A549 (cell line): ENCODE measurements around the gene ZNF407.

ENCODE experiments used
- BHLHE40 ChIP-seq: IDR thresholded peaks from 2 replicates; pipeline ENCODE4 v1.6.1; 2012; ENCODE audit warnings: low read depth, low read length, inconsistent platforms
- CBX8 ChIP-seq: fragments of 200-600 bp; sonication (generic); IDR thresholded peaks from 2 replicates; pipeline ENCODE4 v1.6.1; 2016
- CTCF ChIP-seq: fragments of >200 bp; sonication (Bioruptor Twin); formaldehyde crosslinking; IDR thresholded peaks from 3 replicates; pipeline ENCODE4 v1.5.1; 2016
- FOSB ChIP-seq: fragments of 250-450 bp; sonication (Bioruptor Pico); IDR thresholded peaks from 2 replicates; pipeline ENCODE4 v1.5.0; 2020; ENCODE audit warnings: mild to moderate bottlenecking, moderate library complexity
- JUN ChIP-seq, 2 experiments: fragments of >200 bp; sonication (Bioruptor Twin); formaldehyde crosslinking; IDR thresholded peaks; 2 replicates in 1 of 2; 3 replicates in 1 of 2; pipeline ENCODE4 v1.6.1; 2016 to 2017
- JUNB ChIP-seq: fragments of >200 bp; sonication (Bioruptor Twin); formaldehyde crosslinking; IDR thresholded peaks from 2 replicates; pipeline ENCODE4 v1.6.1; 2016
- MAFK ChIP-seq: fragments of 450-650 bp; IDR thresholded peaks from 2 replicates; pipeline ENCODE4 v1.6.1; 2014; ENCODE audit not compliant: partially characterized antibody
- PBX3 ChIP-seq: IDR thresholded peaks from 2 replicates; pipeline ENCODE4 v1.6.1; 2012
- POLR2A ChIP-seq: IDR thresholded peaks from 2 replicates; pipeline ENCODE4 v1.6.1; 2012; ENCODE audit warnings: mild to moderate bottlenecking, low read length
- RAD21 ChIP-seq, 2 experiments: fragments of >200 bp in 1 of 2; sonication (Bioruptor Twin) in 1 of 2; formaldehyde crosslinking in 1 of 2; IDR thresholded peaks in 1 of 2; conservative IDR thresholded peaks in 1 of 2; 2 replicates in 1 of 2; 3 replicates in 1 of 2; pipeline ENCODE4 v1.6.1; 2012 to 2018; ENCODE audit warnings: inconsistent platforms in 1 of 2
- RARB ChIP-seq: fragments of 250-450 bp; sonication (Bioruptor Pico); IDR thresholded peaks from 2 replicates; pipeline ENCODE4 v1.8.0; 2021; ENCODE audit warnings: mild to moderate bottlenecking, moderate library complexity
- REST ChIP-seq: fragments of 200-600 bp; sonication (generic); IDR thresholded peaks from 2 replicates; pipeline ENCODE4 v1.6.1; 2016; ENCODE audit warnings: antibody characterized with exemption, mild to moderate bottlenecking, moderate library complexity
- SMC3 ChIP-seq: fragments of >200 bp; sonication (Bioruptor Twin); formaldehyde crosslinking; IDR thresholded peaks from 3 replicates; pipeline ENCODE4 v1.6.1; 2018; ENCODE audit warnings: inconsistent platforms
- TF ChIP-seq, protein P1 (sequence below): fragments of 250-450 bp; sonication (Bioruptor Pico); IDR thresholded peaks from 2 replicates; pipeline ENCODE4 v1.5.0; 2021; ENCODE audit warnings: mild to moderate bottlenecking, moderate library complexity, borderline replicate concordance

- no peak for TF ChIP-seq SMC3
- TF ChIP-seq CTCF: no peak
- no peak for TF ChIP-seq CBX8
- TF ChIP-seq FOSB (CRISPR knock-in tag): no peak
- no peak for TF ChIP-seq BHLHE40
- TF ChIP-seq REST: no peak
- TF ChIP-seq, protein P1, sequence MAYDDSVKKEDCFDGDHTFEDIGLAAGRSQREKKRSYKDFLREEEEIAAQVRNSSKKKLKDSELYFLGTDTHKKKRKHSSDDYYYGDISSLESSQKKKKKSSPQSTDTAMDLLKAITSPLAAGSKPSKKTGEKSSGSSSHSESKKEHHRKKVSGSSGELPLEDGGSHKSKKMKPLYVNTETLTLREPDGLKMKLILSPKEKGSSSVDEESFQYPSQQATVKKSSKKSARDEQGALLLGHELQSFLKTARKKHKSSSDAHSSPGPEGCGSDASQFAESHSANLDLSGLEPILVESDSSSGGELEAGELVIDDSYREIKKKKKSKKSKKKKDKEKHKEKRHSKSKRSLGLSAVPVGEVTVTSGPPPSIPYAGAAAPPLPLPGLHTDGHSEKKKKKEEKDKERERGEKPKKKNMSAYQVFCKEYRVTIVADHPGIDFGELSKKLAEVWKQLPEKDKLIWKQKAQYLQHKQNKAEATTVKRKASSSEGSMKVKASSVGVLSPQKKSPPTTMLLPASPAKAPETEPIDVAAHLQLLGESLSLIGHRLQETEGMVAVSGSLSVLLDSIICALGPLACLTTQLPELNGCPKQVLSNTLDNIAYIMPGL (CRISPR knock-in tag): no peak
- no peak for TF ChIP-seq RARB (CRISPR knock-in tag)
- no peak for TF ChIP-seq POLR2A
- TF ChIP-seq PBX3: no peak
- TF ChIP-seq JUN (IDR thresholded peaks at IDR 0.05): no peak
- no peak for TF ChIP-seq MAFK
- no peak for TF ChIP-seq JUNB
- TF ChIP-seq RAD21 (conservative IDR thresholded peaks at IDR 0.05 in 1 of 2, IDR thresholded peaks at IDR 0.05 in 1 of 2): no peak
Measured at GRCh38 chr18:74766251-74766650, 168.6 kb downstream of the ZNF407 start.
